NCI-H2107 (cell line): ENCODE measurements around the gene DNAJC18.
"Not testable (repeated sequence)": the region's sequence is repeated elsewhere in the genome, so short reads cannot be mapped to it uniquely, and the experiment has no call there.

Experiments used
- DNase-seq: peaks from one replicate; lab custom pipeline; 2025; lab: John Stamatoyannopoulos, UW

The DNAJC18 gene

GRCh38 chr5:139439013-139439903 is at the start of gene DNAJC18:
Gene DNAJC18, minus strand, starts transcription at chr5:139439525. Its CDS starts 80 bp downstream, at chr5:139439445.
- peak; percentile 83 for DNase-seq

GRCh38 chr5:139488260-139488659 is 48.9 kb upstream of the DNAJC18 start:
- no peak for DNase-seq

- no peak for DNase-seq
Measured at GRCh38 chr5:139486201-139486600, 46.9 kb upstream of the DNAJC18 start.

- not testable (repeated sequence) for DNase-seq
Measured at GRCh38 chr5:139482890-139483208, 43.5 kb upstream of the DNAJC18 start.

- DNase-seq: peak; percentile 74
Measured at GRCh38 chr5:139482050-139482889, 42.9 kb upstream of the DNAJC18 start, which contains the start of gene STING1. Gene STING1, minus strand, starts transcription at chr5:139482758. Its CDS starts 1,054 bp downstream, at chr5:139481704.

- DNase-seq: no peak
Measured at GRCh38 chr5:139481580-139482049, 42.3 kb upstream of the DNAJC18 start.

GRCh38 chr5:139481122-139481533 is 41.8 kb upstream of the DNAJC18 start:
- DNase-seq: no peak

GRCh38 chr5:139479729-139480128 is 40.4 kb upstream of the DNAJC18 start:
- DNase-seq: not testable (repeated sequence)

GRCh38 chr5:139478657-139479423 is 39.5 kb upstream of the DNAJC18 start:
- not testable (repeated sequence) for DNase-seq

GRCh38 chr5:139475865-139476617 is 36.7 kb upstream of the DNAJC18 start:
- DNase-seq: no peak

GRCh38 chr5:139474890-139475791 is 35.8 kb upstream of the DNAJC18 start:
- DNase-seq: no peak

- DNase-seq: no peak
Measured at GRCh38 chr5:139473565-139473964, 34.2 kb upstream of the DNAJC18 start.

- DNase-seq: no peak
Measured at GRCh38 chr5:139473105-139473504, 33.8 kb upstream of the DNAJC18 start.

- DNase-seq: no peak
Measured at GRCh38 chr5:139472386-139473030, 33.2 kb upstream of the DNAJC18 start.

GRCh38 chr5:139470821-139471300 is 31.5 kb upstream of the DNAJC18 start, which contains the start of gene SMIM33:
Gene SMIM33, plus strand, starts transcription at chr5:139471004. Its CDS starts 118 bp downstream, at chr5:139471122.
- DNase-seq: no peak

GRCh38 chr5:139468421-139468931 is 29.2 kb upstream of the DNAJC18 start:
- DNase-seq: no peak

- no peak for DNase-seq
Measured at GRCh38 chr5:139462586-139463276, 23.4 kb upstream of the DNAJC18 start, which contains the start of gene ECSCR. Gene ECSCR, minus strand, starts transcription at chr5:139462743. Its CDS starts 73 bp downstream, at chr5:139462670.

GRCh38 chr5:139461698-139462097 is 22.4 kb upstream of the DNAJC18 start:
- DNase-seq: no peak
